SW 1271 (cell line): ENCODE measurements around the gene SYCP1.
"Not testable (repeated sequence)": the region's sequence is repeated elsewhere in the genome, so short reads cannot be mapped to it uniquely, and the experiment has no call there.

Experiments
- DNase-seq, 2 experiments: peaks; one replicate each; lab custom pipeline; 2025; lab: John Stamatoyannopoulos, UW

Gene SYCP1

GRCh38 chr1:114854693-114855320 is at the start of gene SYCP1:
Gene SYCP1 (plus strand): TSS chr1:114854863. CDS start chr1:114855465, 602 bp downstream.
- DNase-seq: no peak

- DNase-seq: no peak
These were observed 34.8 kb upstream of the SYCP1 start for GRCh38 chr1:114819869-114820268.

- no peak for DNase-seq
These were observed 34.3 kb upstream of the SYCP1 start for GRCh38 chr1:114820392-114820791.

GRCh38 chr1:114821978-114822377 is 32.7 kb upstream of the SYCP1 start:
- DNase-seq: no peak

GRCh38 chr1:114828251-114828650 is 26.4 kb upstream of the SYCP1 start:
- no peak for DNase-seq

- not testable (repeated sequence) for DNase-seq
These were observed 24.6 kb upstream of the SYCP1 start for GRCh38 chr1:114830075-114830474.

GRCh38 chr1:114831276-114831994 is 23.2 kb upstream of the SYCP1 start:
- no peak for DNase-seq

GRCh38 chr1:114832057-114832456 is 22.6 kb upstream of the SYCP1 start:
- no peak for DNase-seq

GRCh38 chr1:114833421-114833820 is 21.2 kb upstream of the SYCP1 start:
- DNase-seq: no peak

GRCh38 chr1:114844270-114844669 is 10.4 kb upstream of the SYCP1 start:
- no peak for DNase-seq

- DNase-seq: no peak
These were observed 1.1 kb upstream of the SYCP1 start for GRCh38 chr1:114853584-114853983.

- DNase-seq: no peak
These were observed 6.7 kb downstream of the SYCP1 start for GRCh38 chr1:114861384-114861783.

- DNase-seq: no peak
These were observed 37.7 kb downstream of the SYCP1 start for GRCh38 chr1:114892194-114892918.

GRCh38 chr1:114896795-114897194 is 42.1 kb downstream of the SYCP1 start:
- no peak for DNase-seq

GRCh38 chr1:114901814-114902213 is 47.2 kb downstream of the SYCP1 start:
- no peak for DNase-seq

GRCh38 chr1:114902343-114902742 is 47.7 kb downstream of the SYCP1 start:
- DNase-seq: no peak

- DNase-seq: no peak
These were observed 48.8 kb downstream of the SYCP1 start for GRCh38 chr1:114903480-114903879.

- DNase-seq: not testable (repeated sequence)
These were observed 61.1 kb downstream of the SYCP1 start for GRCh38 chr1:114915720-114916119.

- DNase-seq: no peak
These were observed 71.9 kb downstream of the SYCP1 start for GRCh38 chr1:114926607-114927006.

- DNase-seq: no peak
These were observed 72.7 kb downstream of the SYCP1 start for GRCh38 chr1:114927401-114927800.

- no peak for DNase-seq
These were observed 101.9 kb downstream of the SYCP1 start for GRCh38 chr1:114956570-114956969.

GRCh38 chr1:114959423-114959822 is 104.8 kb downstream of the SYCP1 start:
- DNase-seq: no peak

- DNase-seq: no peak
These were observed 122.2 kb downstream of the SYCP1 start for GRCh38 chr1:114976891-114977290.
